H9 (cell line): ENCODE measurements around the gene NPLOC4. TPM values are rescaled to one million over a fixed set of nuclear protein-coding genes. Genes with fewer than 3 reads are reported as not detected.

ENCODE experiments used
- DNase-seq: peaks from one replicate; pipeline ENCODE4 v3.0.0-alpha.2; 2017
- H2AFZ ChIP-seq: one replicate; pipeline ENCODE4 v1.6.1; 2013; ENCODE audit warnings: mild to moderate bottlenecking, low read length, control low read depth, moderate library complexity
- H2AK5ac ChIP-seq: 2 replicates; pipeline ENCODE4 v1.6.1; 2013; ENCODE audit warnings: low read length, control low read depth, mixed read lengths; ENCODE audit not compliant: insufficient read length
- H2BK120ac ChIP-seq: one replicate; pipeline ENCODE4 v1.6.1; 2013; ENCODE audit warnings: low read depth, mild to moderate bottlenecking, low read length, control low read depth, inconsistent platforms; ENCODE audit not compliant: poor library complexity, severe bottlenecking
- H2BK12ac ChIP-seq: 2 replicates; pipeline ENCODE4 v1.6.1; 2013; ENCODE audit warnings: low read length, control low read depth, mixed read lengths, low read depth; ENCODE audit not compliant: insufficient read length
- H2BK15ac ChIP-seq: 2 replicates; pipeline ENCODE4 v1.6.1; 2013; ENCODE audit warnings: low read depth, low read length, control low read depth
- H2BK20ac ChIP-seq: one replicate; pipeline ENCODE4 v1.6.1; 2013; ENCODE audit warnings: low read depth, mild to moderate bottlenecking, low read length, control low read depth, inconsistent platforms; ENCODE audit not compliant: poor library complexity, severe bottlenecking
- H2BK5ac ChIP-seq: 2 replicates; pipeline ENCODE4 v1.6.1; 2013; ENCODE audit warnings: low read length, control low read depth, mixed read lengths; ENCODE audit not compliant: insufficient read length
- H3K14ac ChIP-seq: 2 replicates; pipeline ENCODE4 v1.6.1; 2013; ENCODE audit warnings: low read length, control low read depth; ENCODE audit not compliant: insufficient read depth
- H3K18ac ChIP-seq: 2 replicates; pipeline ENCODE4 v1.6.1; 2013; ENCODE audit warnings: low read depth, mild to moderate bottlenecking, mixed read lengths, low read length, control low read depth; ENCODE audit not compliant: insufficient read length
- H3K23ac ChIP-seq: 2 replicates; pipeline ENCODE4 v1.6.1; 2013; ENCODE audit warnings: low read length, control low read depth, mixed read lengths, low read depth; ENCODE audit not compliant: insufficient read length
- H3K23me2 ChIP-seq: 2 replicates; pipeline ENCODE4 v1.6.1; 2013; ENCODE audit warnings: low read depth, mild to moderate bottlenecking, mixed read lengths, low read length, control low read depth; ENCODE audit not compliant: insufficient read length, poor library complexity, severe bottlenecking
- H3K27ac ChIP-seq: 2 replicates; pipeline ENCODE4 v1.5.1; 2013; ENCODE audit warnings: low read length, control low read depth, mixed read lengths, low read depth; ENCODE audit not compliant: insufficient read length
- H3K27me3 ChIP-seq: 2 replicates; pipeline ENCODE4 v1.6.1; 2013; ENCODE audit warnings: low read length, control low read depth, inconsistent platforms; ENCODE audit not compliant: insufficient read depth
- H3K4ac ChIP-seq: 2 replicates; pipeline ENCODE4 v1.6.1; 2013; ENCODE audit warnings: low read depth, mild to moderate bottlenecking, control low read depth, inconsistent platforms, low read length, moderate library complexity
- H3K4me1 ChIP-seq: 2 replicates; pipeline ENCODE4 v1.6.1; 2013; ENCODE audit warnings: low read length, control low read depth, inconsistent platforms; ENCODE audit not compliant: insufficient read depth
- H3K4me2 ChIP-seq: 2 replicates; pipeline ENCODE4 v1.6.1; 2013; ENCODE audit warnings: low read length, control low read depth, mixed read lengths; ENCODE audit not compliant: insufficient read length, insufficient read depth
- H3K56ac ChIP-seq: 2 replicates; pipeline ENCODE4 v1.6.1; 2013; ENCODE audit warnings: low read depth, mild to moderate bottlenecking, mixed read lengths, low read length, control low read depth; ENCODE audit not compliant: insufficient read length
- H3K79me1 ChIP-seq: 2 replicates; pipeline ENCODE4 v1.6.1; 2013; ENCODE audit warnings: low read depth, mild to moderate bottlenecking, moderate library complexity, low read length, control low read depth, inconsistent platforms; ENCODE audit not compliant: insufficient read depth, poor library complexity, severe bottlenecking
- H3K79me2 ChIP-seq: 2 replicates; pipeline ENCODE4 v1.6.1; 2013; ENCODE audit warnings: low read length, control low read depth, inconsistent platforms; ENCODE audit not compliant: insufficient read depth
- H3K9ac ChIP-seq: 2 replicates; pipeline ENCODE4 v1.6.1; 2013; ENCODE audit warnings: low read length, control low read depth, mixed read lengths; ENCODE audit not compliant: insufficient read length; ENCODE audit errors: extremely low read depth
- H3K9me3 ChIP-seq: one replicate; pipeline ENCODE4 v1.6.1; 2013; ENCODE audit warnings: low read depth, low read length, inconsistent platforms; ENCODE audit not compliant: control insufficient read depth
- H3T11ph ChIP-seq: one replicate; pipeline ENCODE4 v1.6.1; 2013; ENCODE audit warnings: mild to moderate bottlenecking, low read length, control low read depth, inconsistent platforms
- H4K20me1 ChIP-seq: one replicate; pipeline ENCODE4 v1.6.1; 2013; ENCODE audit not compliant: control insufficient read depth, insufficient read length, insufficient read depth
- H4K5ac ChIP-seq: 2 replicates; pipeline ENCODE4 v1.6.1; 2013; ENCODE audit warnings: low read depth, mild to moderate bottlenecking, mixed read lengths, low read length, control low read depth; ENCODE audit not compliant: insufficient read length
- H4K8ac ChIP-seq: replicated peaks from 2 replicates; pipeline ENCODE4 v1.6.1; 2013; ENCODE audit warnings: low read length, control low read depth, mixed read lengths, low read depth; ENCODE audit not compliant: insufficient read length
- H4K91ac ChIP-seq: 2 replicates; pipeline ENCODE4 v1.6.1; 2013; ENCODE audit warnings: low read depth, mild to moderate bottlenecking, moderate library complexity, mixed read lengths, low read length, control low read depth; ENCODE audit not compliant: insufficient read length
- H3K27ac Mint-ChIP-seq, 3 experiments: 2 replicates in 2 of 3; 3 replicates in 1 of 3; pipeline ENCODE4 v1.8.0; 2020 to 2021; ENCODE audit warnings: mixed read lengths in 3 of 3, mild to moderate bottlenecking in 1 of 3, moderate library complexity in 1 of 3
- H3K27me3 Mint-ChIP-seq: 2 replicates; pipeline ENCODE4 v1.8.0; 2021; ENCODE audit warnings: low read depth, mild to moderate bottlenecking, moderate library complexity, mixed read lengths
- H3K36me3 Mint-ChIP-seq, 3 experiments: 2 replicates in 2 of 3; 3 replicates in 1 of 3; pipeline ENCODE4 v1.8.0; 2020 to 2021; ENCODE audit warnings: low read depth in 3 of 3, mixed read lengths in 3 of 3; ENCODE audit not compliant: insufficient read depth in 1 of 3
- H3K4me1 Mint-ChIP-seq, 2 experiments: 2 replicates each; pipeline ENCODE4 v1.8.0; 2020; ENCODE audit warnings: mixed read lengths in 2 of 2
- H3K4me3 Mint-ChIP-seq, 2 experiments: 2 replicates in 1 of 2; 3 replicates in 1 of 2; pipeline ENCODE4 v1.8.0; 2020 to 2021; ENCODE audit warnings: mild to moderate bottlenecking in 2 of 2, mixed read lengths in 2 of 2, moderate library complexity in 1 of 2
- H3K9me3 Mint-ChIP-seq, 2 experiments: 2 replicates in 1 of 2; 3 replicates in 1 of 2; pipeline ENCODE4 v1.8.0; 2020; ENCODE audit warnings: mild to moderate bottlenecking in 2 of 2, mixed read lengths in 2 of 2, moderate library complexity in 1 of 2
- WGBS: extraction: QIAGEN DNeasy Blood & Tissue Kit; methylation state at CpG from one replicate; pipeline ENCODE4 v1.1.7; 2013; ENCODE audit warnings: missing lambda C conversion rate, low lambda C conversion rate, mixed read lengths; ENCODE audit not compliant: insufficient read length; ENCODE audit errors: extremely low coverage; 5-methylcytosine and 5-hydroxymethylcytosine counted together
- total RNA-seq: library from RNA; stranded (reverse); gene quantifications from 2 replicates; pipeline ENCODE4 v1.2.1, GENCODE V29; 2021
- TF ChIP-seq, protein P1 (sequence below): fragments of 200-600 bp; sonication (generic); conservative IDR thresholded peaks from 3 replicates; pipeline ENCODE4 v1.8.0; 2021; ENCODE audit warnings: antibody characterized with exemption, mild to moderate bottlenecking

Gene NPLOC4
- total RNA-seq, 1 experiment from 2014 or later, result 103 TPM

DNA sequence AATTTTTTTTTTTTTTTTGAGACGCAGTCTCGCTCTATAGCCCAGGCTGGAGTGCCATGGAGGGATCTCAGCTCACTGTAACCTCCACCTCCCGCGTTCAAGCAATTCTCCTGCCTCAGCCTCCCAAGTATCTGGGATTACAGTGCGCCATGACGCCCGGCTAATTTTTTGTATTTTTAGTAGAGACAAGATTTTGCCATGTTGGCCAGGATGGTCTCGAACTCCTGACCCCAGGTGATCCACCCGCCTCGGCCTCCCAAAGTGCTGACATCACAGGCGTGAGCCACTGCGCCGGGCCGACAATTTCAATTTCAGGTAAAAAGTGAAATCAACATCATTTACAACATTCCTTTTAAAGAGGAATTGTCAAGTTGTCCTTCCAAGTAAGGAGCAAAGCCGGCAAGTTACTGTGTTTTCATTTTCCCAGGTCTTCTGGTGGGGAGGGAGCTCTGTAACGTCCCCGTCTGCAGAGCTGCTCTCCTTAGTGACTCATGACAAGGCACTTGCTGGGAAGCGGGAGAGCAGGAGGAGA is 873 bp downstream of the NPLOC4 start:
- peak overlapping the region; percentile 86 for H3K4me2 ChIP-seq
- H3K79me1 ChIP-seq, result peaks cover 11% of the 10 kb centered on the region
- Mint-ChIP-seq H3K27ac (peak overlapping the region; percentile 85 to 98 (median 96)), H3K36me3 (peaks cover 10 to 13% (median 11%) of the 10 kb centered on the region in 3 experiments; a peak in 5 of 7 replicates), H3K4me1 (peaks cover 14% of the 10 kb centered on the region in 2 experiments), H3K27me3 (no peaks in the 10 kb centered on the region), H3K9me3 (0 out of 5 replicates have a peak, but pooled peaks cover 0 to 2% of the 10 kb centered on the region in 2 experiments), H3K4me3 (peak overlapping the region; percentile 90 to 98)
- peaks cover 20% of the 10 kb centered on the region; the same call in 1 of the 2 replicates for H3K79me2 ChIP-seq
- H4K20me1 ChIP-seq, result no peaks in the 10 kb centered on the region
- no peak overlapping the region for H2AK5ac ChIP-seq
- H3K23me2 ChIP-seq, result peaks cover 8% of the 10 kb centered on the region
- H3K23ac ChIP-seq, result no peak overlapping the region
- no peak overlapping the region for H2BK12ac ChIP-seq
- H4K91ac ChIP-seq, result no peak overlapping the region
- no peaks in the 10 kb centered on the region for H3K4me1 ChIP-seq
- no CpG with 5 or more reads among the region's 18 CpGs for WGBS
- H3K56ac ChIP-seq, result no peak overlapping the region
- TF ChIP-seq, protein P1, sequence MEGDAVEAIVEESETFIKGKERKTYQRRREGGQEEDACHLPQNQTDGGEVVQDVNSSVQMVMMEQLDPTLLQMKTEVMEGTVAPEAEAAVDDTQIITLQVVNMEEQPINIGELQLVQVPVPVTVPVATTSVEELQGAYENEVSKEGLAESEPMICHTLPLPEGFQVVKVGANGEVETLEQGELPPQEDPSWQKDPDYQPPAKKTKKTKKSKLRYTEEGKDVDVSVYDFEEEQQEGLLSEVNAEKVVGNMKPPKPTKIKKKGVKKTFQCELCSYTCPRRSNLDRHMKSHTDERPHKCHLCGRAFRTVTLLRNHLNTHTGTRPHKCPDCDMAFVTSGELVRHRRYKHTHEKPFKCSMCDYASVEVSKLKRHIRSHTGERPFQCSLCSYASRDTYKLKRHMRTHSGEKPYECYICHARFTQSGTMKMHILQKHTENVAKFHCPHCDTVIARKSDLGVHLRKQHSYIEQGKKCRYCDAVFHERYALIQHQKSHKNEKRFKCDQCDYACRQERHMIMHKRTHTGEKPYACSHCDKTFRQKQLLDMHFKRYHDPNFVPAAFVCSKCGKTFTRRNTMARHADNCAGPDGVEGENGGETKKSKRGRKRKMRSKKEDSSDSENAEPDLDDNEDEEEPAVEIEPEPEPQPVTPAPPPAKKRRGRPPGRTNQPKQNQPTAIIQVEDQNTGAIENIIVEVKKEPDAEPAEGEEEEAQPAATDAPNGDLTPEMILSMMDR, result no peak
- no peak overlapping the region for H2BK5ac ChIP-seq
- no peak overlapping the region for H3K27ac ChIP-seq
- H2BK20ac ChIP-seq, result no peak overlapping the region
- no peak overlapping the region for H4K8ac ChIP-seq
- DNase-seq, result no peak
- H3K18ac ChIP-seq, result peak overlapping the region; percentile 78
- no peak overlapping the region for H4K5ac ChIP-seq
- no peak overlapping the region for H2AFZ ChIP-seq
- no peaks in the 10 kb centered on the region for H3K9me3 ChIP-seq
- H2BK15ac ChIP-seq, result no peak overlapping the region
- H2BK120ac ChIP-seq, result no peak overlapping the region
- H3K14ac ChIP-seq, result peak overlapping the region; percentile 70; the same call in 1 of the 2 replicates
- H3K4ac ChIP-seq, result no peak overlapping the region
- H3T11ph ChIP-seq, result no peak overlapping the region
- H3K9ac ChIP-seq, result peak overlapping the region; percentile 90
- H3K27me3 ChIP-seq, result no peaks in the 10 kb centered on the region
